GM12878 (cell line): Measurements from ENCODE around the gene F12. TPM values are rescaled to one million over a fixed set of nuclear protein-coding genes. Genes with fewer than 3 reads are reported as not detected.

Source experiments
- ATAC-seq: fragments of 200-7000 bp; cut with Tn5 transposase; 3 replicates; pipeline ENCODE4 v1.9.1; 2020; ENCODE audit warnings: mild to moderate bottlenecking, moderate library complexity
- BruUV-seq: library from RNA; stranded (reverse); fragments of 400-500 nt; replicated peaks from 2 replicates; lab custom pipeline; 2021; lab: Mats Ljungman, UMichigan
- CTCF ChIA-PET: fragments of 300-600 bp; sonication (Branson Sonifier 250); formaldehyde crosslinking; extraction: SDS; loops from one replicate; lab custom pipeline; 2021; ENCODE audit warnings: inconsistent platforms; lab: Yijun Ruan, JAX
- POLR2A ChIA-PET: fragments of 350-600 bp; formaldehyde crosslinking; extraction: SDS; loops from one replicate; lab custom pipeline; 2021; ENCODE audit warnings: inconsistent platforms; lab: Charles Lee
- RAD21 ChIA-PET: fragments of 300-600 bp; sonication (Branson Sonifier 250); formaldehyde crosslinking; loops from one replicate; lab custom pipeline; 2023; ENCODE audit warnings: antibody characterized with exemption; ENCODE audit not compliant: unreplicated experiment; lab: Charles Lee
- SMC1A ChIA-PET: fragments of 300-600 bp; sonication (Branson Sonifier 250); formaldehyde crosslinking; loops from one replicate; lab custom pipeline; 2023; ENCODE audit not compliant: unreplicated experiment, uncharacterized antibody; lab: Charles Lee
- DNase-seq: peaks from one replicate; pipeline ENCODE4 v3.0.0-alpha.2; 2011; ENCODE audit warnings: low read depth, low spot score
- FAIRE-seq: peaks from 3 replicates; lab custom pipeline; 2011; peaks lifted over from hg19 to GRCh38; lab: Jason Lieb, UNC
- H2AFZ ChIP-seq: 2 replicates; pipeline ENCODE4 v1.6.0; 2011; ENCODE audit warnings: low read depth, low read length, control low read depth; ENCODE audit not compliant: control insufficient read depth
- H3K27ac ChIP-seq: 2 replicates; pipeline ENCODE4 v1.5.1; 2011; ENCODE audit warnings: control low read depth; ENCODE audit not compliant: control insufficient read depth, insufficient read depth
- H3K27me3 ChIP-seq, 2 experiments: replicated peaks in 1 of 2; 2 replicates each; pipeline versions ENCODE4 v1.6.0 to v1.6.1; 2011; ENCODE audit warnings: low read length in 1 of 2; ENCODE audit not compliant: control insufficient read depth in 2 of 2, insufficient read depth in 2 of 2
- H3K36me3 ChIP-seq, 2 experiments: 2 replicates each; pipeline ENCODE4 v1.5.1; 2011; ENCODE audit warnings: low read length in 1 of 2; ENCODE audit not compliant: control insufficient read depth in 2 of 2, insufficient read depth in 2 of 2
- H3K4me1 ChIP-seq: 2 replicates; pipeline ENCODE4 v1.6.1; 2011; ENCODE audit warnings: mild to moderate bottlenecking, low read length, moderate library complexity, mixed read lengths; ENCODE audit not compliant: control insufficient read depth, insufficient read depth
- H3K4me2 ChIP-seq: 2 replicates; pipeline ENCODE4 v1.6.0; 2011; ENCODE audit warnings: control low read depth; ENCODE audit not compliant: control insufficient read depth, insufficient read depth
- H3K4me3 ChIP-seq: fragments of 200-600 bp; sonication (generic); 2 replicates; pipeline ENCODE4 v1.5.1; 2016
- H3K79me2 ChIP-seq: 2 replicates; pipeline ENCODE4 v1.6.0; 2011; ENCODE audit warnings: low read length; ENCODE audit not compliant: control insufficient read depth, insufficient read depth
- H3K9ac ChIP-seq: 2 replicates; pipeline ENCODE4 v1.8.0; 2011; ENCODE audit warnings: low read length, control low read depth, mixed read lengths; ENCODE audit not compliant: control insufficient read depth, insufficient read depth
- H3K9me3 ChIP-seq: replicated peaks from 3 replicates; pipeline ENCODE4 v1.5.1; 2011; ENCODE audit warnings: mild to moderate bottlenecking, low read length; ENCODE audit not compliant: control insufficient read depth, insufficient read depth
- H4K20me1 ChIP-seq: 2 replicates; pipeline ENCODE4 v1.6.0; 2011; ENCODE audit not compliant: control insufficient read depth, insufficient read depth
- CBX3 ChIP-seq: fragments of 200-600 bp; sonication (generic); IDR thresholded peaks from 2 replicates; pipeline ENCODE4 v1.6.1; 2016; ENCODE audit warnings: low read depth, borderline replicate concordance
- CHD4 ChIP-seq: fragments of 200-600 bp; sonication (generic); IDR thresholded peaks from 2 replicates; pipeline ENCODE4 v1.6.1; 2016; ENCODE audit warnings: mild to moderate bottlenecking
- GATAD2B ChIP-seq: fragments of 450-650 bp; conservative IDR thresholded peaks from 2 replicates; pipeline ENCODE4 v1.6.1; 2017; ENCODE audit warnings: low read depth, mild to moderate bottlenecking, moderate library complexity
- HDAC6 ChIP-seq: fragments of 200-600 bp; sonication (generic); IDR thresholded peaks from one replicate; pipeline ENCODE4 v1.8.0; 2017; ENCODE audit warnings: antibody characterized with exemption; ENCODE audit not compliant: unreplicated experiment
- IKZF2 ChIP-seq, 2 experiments: fragments of 450-650 bp; IDR thresholded peaks; 2 replicates each; pipeline ENCODE4 v1.6.1; 2017; ENCODE audit warnings: mild to moderate bottlenecking in 2 of 2, moderate library complexity in 2 of 2
- MAX ChIP-seq: IDR thresholded peaks from 2 replicates; pipeline ENCODE4 v1.6.1; 2012; ENCODE audit warnings: low read depth, low read length, improper control_type of control experiment
- MTA2 ChIP-seq: fragments of 450-650 bp; IDR thresholded peaks from 2 replicates; pipeline ENCODE4 v1.6.1; 2016; ENCODE audit warnings: low read depth, mild to moderate bottlenecking, moderate library complexity
- PKNOX1 ChIP-seq: fragments of 450-650 bp; IDR thresholded peaks from 2 replicates; pipeline ENCODE4 v1.6.1; 2016; ENCODE audit warnings: mild to moderate bottlenecking
- SIN3A ChIP-seq: IDR thresholded peaks from 2 replicates; pipeline ENCODE4 v1.6.1; 2012; ENCODE audit warnings: low read depth, low read length, improper control_type of control experiment
- SREBF1 ChIP-seq: IDR thresholded peaks from 2 replicates; pipeline ENCODE4 v1.6.1; 2012; ENCODE audit warnings: mild to moderate bottlenecking, low read length
- STAT1 ChIP-seq: fragments of 450-650 bp; conservative IDR thresholded peaks from 2 replicates; pipeline ENCODE4 v1.6.1; 2014; ENCODE audit warnings: antibody characterized with exemption, mild to moderate bottlenecking
- ZNF687 ChIP-seq: fragments of 450-650 bp; IDR thresholded peaks from 2 replicates; pipeline ENCODE4 v1.6.1; 2017; ENCODE audit warnings: mild to moderate bottlenecking, moderate library complexity
- WGBS: methylation state at CpG from one replicate; pipeline ENCODE4 v1.1.6; 2016; ENCODE audit warnings: low lambda C conversion rate; ENCODE audit not compliant: insufficient replicate concordance, insufficient coverage; ENCODE audit errors: missing lambda C conversion rate; 5-methylcytosine and 5-hydroxymethylcytosine counted together
- in situ Hi-C: fragments of 300-500 bp; cut with MboI; formaldehyde crosslinking; loops from 9 replicates; pipeline ENCODE4 v1.14.3; 2018; ENCODE audit warnings: mixed read lengths
- intact Hi-C: fragments of 100-400 bp; cut with micrococcal nuclease; formaldehyde crosslinking; loops from one replicate; pipeline ENCODE4 v1.14.2; 2022; ENCODE audit not compliant: unreplicated experiment
- polyA plus RNA-seq, 11 experiments: library from polyadenylated mRNA; depleted of rRNA in 4 of 11; unstranded in 6 of 11; stranded (reverse) in 5 of 11; fragments of >200 nt; fragmentation: Nextera tagmentation in 4 of 11; fragmentation: Illumina TruSeq in 1 of 11; extraction: Ambion mirVana in 4 of 11; extraction: Trizol in 1 of 11; gene quantifications; 1 replicate in 1 of 11; 2 replicates in 10 of 11; pipeline versions ENCODE4 v1.2.1 to v1.2.3, GENCODE V29; 2011 to 2016; ENCODE audit warnings: inconsistent platforms in 2 of 11, missing spikeins in 2 of 11, low read depth in 1 of 11
- total RNA-seq, 4 experiments: library from RNA; depleted of rRNA in 3 of 4; stranded (reverse); fragments of >200 nt in 3 of 4; fragmentation: Illumina TruSeq in 1 of 4; extraction: Trizol in 1 of 4; gene quantifications; 2 replicates each; pipeline versions ENCODE4 v1.2.1 to v1.2.3, GENCODE V29; 2013 to 2021

F12 gene
- total and polyA plus RNA-seq, 10 of the 15 experiments (the other 5 are each of a cell fraction or from before 2014, with no cell fraction given) = 0.25 to 11.3 (median 5.5) TPM

- TF ChIP-seq CBX3 (no peak), SREBF1 (no peak), HDAC6 (no peak), CHD4 (no peak), STAT1 (no peak), IKZF2 (IDR thresholded peaks at IDR 0.05) (peak; percentile 84 to 89), PKNOX1 (peak; percentile 99)
Measured at GRCh38 chr5:177425801-177426565, 16.6 kb upstream of the F12 start (continued).

- H4K20me1 ChIP-seq = no peaks in the 10 kb centered on the region
- H3K79me2 ChIP-seq = peaks cover 37% of the 10 kb centered on the region
- no peaks in the 10 kb centered on the region for H3K27me3 ChIP-seq
- peak overlapping the region; percentile 95 for H2AFZ ChIP-seq
- peak overlapping the region; percentile 89 for H3K9ac ChIP-seq
- POLR2A ChIA-PET = interaction anchor here (0.6 to 13.4 kb wide), 9 partner anchors 8 to 691 kb away, joined by 3 to 358 read pairs (median 5); partner anchors contain the start of genes DOK3, F12, PFN3 and PRR7
- peak overlapping the region; percentile 99 for H3K27ac ChIP-seq
- H3K4me1 ChIP-seq = peaks cover 31% of the 10 kb centered on the region
- RAD21 ChIA-PET = interaction anchor here (1.0 to 11.0 kb wide), 6 partner anchors 13 to 61 kb away, joined by 4 to 288 read pairs (median 8); partner anchors contain the start of genes F12 and PRR7
- SMC1A ChIA-PET = interaction anchor here (0.7 to 7.5 kb wide), 7 partner anchors 9 to 26 kb away, joined by 3 to 64 read pairs (median 8); partner anchors contain the start of genes PFN3 and PRR7
- TF ChIP-seq MTA2 = peak; percentile 73
- TF ChIP-seq MAX = no peak
- no peak for TF ChIP-seq ZNF687
- TF ChIP-seq GATAD2B = 0 out of 2 replicates have a peak, but pooled peaks have one; percentile 58
- TF ChIP-seq SIN3A = 0 out of 2 replicates have a peak, but pooled peaks have one; percentile 20
- H3K9me3 ChIP-seq = no peaks in the 10 kb centered on the region
- ATAC-seq (no peak), FAIRE-seq (no peak), DNase-seq (no peak)
- WGBS = 30% methylated on average over 13 of the region's 13 CpGs
- no peaks in the 10 kb centered on the region for H3K36me3 ChIP-seq
- intact Hi-C loops = no loop called here
- peak overlapping the region; percentile 62; the same call in 1 of the 2 replicates for H3K4me3 ChIP-seq
- peak overlapping the region; percentile 100 for H3K4me2 ChIP-seq
- in situ Hi-C loops = no loop called here
- CTCF ChIA-PET = interaction anchor here (1.3 to 13.2 kb wide), 7 partner anchors 11 to 76 kb away, joined by 4 to 188 read pairs (median 15); partner anchors contain the start of genes PFN3 and PRR7
- TSS peak; percentile 93 for BruUV-seq
Measured at GRCh38 chr5:177425196-177425800, 15.9 kb upstream of the F12 start.
